ENCODE measurements around the gene C16orf87.

C16orf87 gene

GRCh38 chr16:46853713-46854443 lies 22.9 kb upstream of the C16orf87 start:
- FAIRE-seq: no peak
- no peak for TF ChIP-seq POLR2A (IDR thresholded peaks at IDR 0.05; ENCODE audit: low read depth, low read length)
- peak; percentile 53 for DNase-seq (ENCODE audit: insufficient read length, low spot score)

- no peak for DNase-seq (ENCODE audit: insufficient read length, low spot score)
- FAIRE-seq: no peak
These were observed 21.1 kb upstream of the C16orf87 start for GRCh38 chr16:46852130-46852529.

GRCh38 chr16:46850619-46851555 lies 19.9 kb upstream of the C16orf87 start:
- no peak for TF ChIP-seq POLR2A (IDR thresholded peaks at IDR 0.05; ENCODE audit: low read depth, low read length)
- DNase-seq (ENCODE audit: insufficient read length, low spot score): no peak
- no peak for FAIRE-seq

More at GRCh38 chr16:46852130-46852529, 21.1 kb upstream of the C16orf87 start:
- TF ChIP-seq POLR2A (IDR thresholded peaks at IDR 0.05; ENCODE audit: low read depth, low read length): no peak

GRCh38 chr16:46848768-46849764 lies 18.1 kb upstream of the C16orf87 start:
- no peak for DNase-seq (ENCODE audit: insufficient read length, low spot score)
- FAIRE-seq: no peak
- no peak for TF ChIP-seq POLR2A (IDR thresholded peaks at IDR 0.05; ENCODE audit: low read depth, low read length)

GRCh38 chr16:46845952-46846351 lies 15.0 kb upstream of the C16orf87 start:
- TF ChIP-seq POLR2A (IDR thresholded peaks at IDR 0.05; ENCODE audit: low read depth, low read length): no peak
- FAIRE-seq: no peak

GRCh38 chr16:46844771-46845170 lies 13.8 kb upstream of the C16orf87 start:
- no peak for DNase-seq (ENCODE audit: insufficient read length, low spot score)
- FAIRE-seq: no peak

More at GRCh38 chr16:46845952-46846351, 15.0 kb upstream of the C16orf87 start:
- DNase-seq (ENCODE audit: insufficient read length, low spot score): no peak

GRCh38 chr16:46843898-46844642 lies 13.1 kb upstream of the C16orf87 start:
- FAIRE-seq (no peak), DNase-seq (ENCODE audit: insufficient read length, low spot score) (no peak)
- TF ChIP-seq POLR2A (IDR thresholded peaks at IDR 0.05; ENCODE audit: low read depth, low read length): no peak

More at GRCh38 chr16:46844771-46845170, 13.8 kb upstream of the C16orf87 start:
- no peak for TF ChIP-seq POLR2A (IDR thresholded peaks at IDR 0.05; ENCODE audit: low read depth, low read length)

GRCh38 chr16:46842192-46842895 lies 11.4 kb upstream of the C16orf87 start:
- DNase-seq (ENCODE audit: insufficient read length, low spot score): no peak
- no peak for FAIRE-seq
- TF ChIP-seq POLR2A (IDR thresholded peaks at IDR 0.05; ENCODE audit: low read depth, low read length): no peak

GRCh38 chr16:46839986-46840443 lies 9.0 kb upstream of the C16orf87 start:
- no peak for TF ChIP-seq POLR2A (IDR thresholded peaks at IDR 0.05; ENCODE audit: low read depth, low read length)
- DNase-seq (ENCODE audit: insufficient read length, low spot score) (no peak), FAIRE-seq (no peak)

- DNase-seq (ENCODE audit: insufficient read length, low spot score) (no peak), FAIRE-seq (no peak)
- no peak for TF ChIP-seq POLR2A (IDR thresholded peaks at IDR 0.05; ENCODE audit: low read depth, low read length)
These were observed 5.9 kb upstream of the C16orf87 start for GRCh38 chr16:46836534-46837530.

- DNase-seq (ENCODE audit: insufficient read length, low spot score) (no peak), FAIRE-seq (no peak)
- TF ChIP-seq POLR2A (IDR thresholded peaks at IDR 0.05; ENCODE audit: low read depth, low read length): no peak
These were observed 2.5 kb upstream of the C16orf87 start for GRCh38 chr16:46833460-46833800.

Data from H54 (cell line).